ENCODE measurements around the gene ABCC12. TPM values are rescaled to one million over a fixed set of nuclear protein-coding genes. Genes with fewer than 3 reads are reported as not detected.

ABCC12 gene
- total RNA-seq, 1 donor: not detected

- Histone ChIP-seq H3K27me3 (ENCODE audit: insufficient read depth, low read length) (no peaks in the 10 kb centered on the region), H3K36me3 (ENCODE audit: insufficient read depth, low read length) (no peaks in the 10 kb centered on the region), H4K20me1 (ENCODE audit: insufficient read depth, low read length) (no peaks in the 10 kb centered on the region), H3K9me3 (ENCODE audit: low read depth, low read length) (no peaks in the 10 kb centered on the region), H3K4me2 (ENCODE audit: insufficient read depth, low read length) (no peak overlapping the region), H3K4me1 (ENCODE audit: insufficient read depth, low read length) (peaks cover 7% of the 10 kb centered on the region), H2AFZ (ENCODE audit: low read length) (no peak overlapping the region), H3K79me2 (ENCODE audit: insufficient read depth, low read length) (no peaks in the 10 kb centered on the region), H3K27ac (ENCODE audit: low read depth, low read length) (no peak overlapping the region), H3K4me3 (ENCODE audit: insufficient read depth, low read length) (no peak overlapping the region)
- no peak for TF ChIP-seq CTCF (IDR thresholded peaks at IDR 0.05; ENCODE audit: extremely low read depth, low read depth, low read length)
- no peak for DNase-seq (ENCODE audit: insufficient read length, low spot score, missing footprints)
These were observed 2.0 kb downstream of the ABCC12 start for GRCh38 chr16:48153774-48154173.

- no peak for DNase-seq (ENCODE audit: insufficient read length, low spot score, missing footprints)
- no peaks in the 10 kb centered on the region for H3K79me2 ChIP-seq (ENCODE audit: insufficient read depth, low read length)
- no peak overlapping the region for H3K27ac ChIP-seq (ENCODE audit: low read depth, low read length)
- no peak for TF ChIP-seq CTCF (IDR thresholded peaks at IDR 0.05; ENCODE audit: extremely low read depth, low read depth, low read length)
- no peaks in the 10 kb centered on the region for H3K36me3 ChIP-seq (ENCODE audit: insufficient read depth, low read length)
- no peaks in the 10 kb centered on the region for H4K20me1 ChIP-seq (ENCODE audit: insufficient read depth, low read length)
- no peak overlapping the region for H2AFZ ChIP-seq (ENCODE audit: low read length)
- H3K4me1 ChIP-seq (ENCODE audit: insufficient read depth, low read length): no peaks in the 10 kb centered on the region
- no peaks in the 10 kb centered on the region for H3K9me3 ChIP-seq (ENCODE audit: low read depth, low read length)
- H3K4me2 ChIP-seq (ENCODE audit: insufficient read depth, low read length): no peak overlapping the region
- no peak overlapping the region for H3K4me3 ChIP-seq (ENCODE audit: insufficient read depth, low read length)
- H3K27me3 ChIP-seq (ENCODE audit: insufficient read depth, low read length): no peaks in the 10 kb centered on the region
These were observed 3.6 kb downstream of the ABCC12 start for GRCh38 chr16:48152226-48152625.

DNA sequence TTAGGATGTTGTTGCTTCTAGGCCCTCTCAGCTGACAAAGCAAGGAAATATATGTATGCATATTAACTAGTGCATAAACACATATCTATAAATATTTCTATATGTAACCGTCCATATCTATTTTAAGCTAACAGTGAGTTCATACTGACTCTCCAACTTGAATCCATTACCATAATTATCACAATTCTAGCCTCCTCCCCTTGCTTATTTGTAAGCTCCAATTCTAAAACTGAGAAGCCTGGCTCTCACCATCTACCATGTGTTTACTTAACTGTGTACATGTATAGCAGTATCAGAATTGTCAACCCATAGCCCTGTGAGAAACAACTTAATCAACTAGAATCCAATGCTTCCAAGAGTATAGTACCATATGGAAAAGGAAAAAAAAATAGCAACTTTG lies 5.1 kb downstream of the ABCC12 start:
- Histone ChIP-seq H3K4me2 (ENCODE audit: insufficient read depth, low read length) (no peak overlapping the region), H3K4me1 (ENCODE audit: insufficient read depth, low read length) (no peaks in the 10 kb centered on the region), H3K4me3 (ENCODE audit: insufficient read depth, low read length) (no peak overlapping the region), H3K79me2 (ENCODE audit: insufficient read depth, low read length) (no peaks in the 10 kb centered on the region), H2AFZ (ENCODE audit: low read length) (no peak overlapping the region), H3K36me3 (ENCODE audit: insufficient read depth, low read length) (no peaks in the 10 kb centered on the region), H3K27me3 (ENCODE audit: insufficient read depth, low read length) (no peaks in the 10 kb centered on the region), H4K20me1 (ENCODE audit: insufficient read depth, low read length) (no peaks in the 10 kb centered on the region), H3K9me3 (ENCODE audit: low read depth, low read length) (no peaks in the 10 kb centered on the region), H3K27ac (ENCODE audit: low read depth, low read length) (no peak overlapping the region)
- no peak for TF ChIP-seq CTCF (IDR thresholded peaks at IDR 0.05; ENCODE audit: extremely low read depth, low read depth, low read length)
- DNase-seq (ENCODE audit: insufficient read length, low spot score, missing footprints): no peak

- Histone ChIP-seq H3K9me3 (ENCODE audit: low read depth, low read length) (no peaks in the 10 kb centered on the region), H3K79me2 (ENCODE audit: insufficient read depth, low read length) (no peaks in the 10 kb centered on the region), H3K36me3 (ENCODE audit: insufficient read depth, low read length) (no peaks in the 10 kb centered on the region), H3K4me3 (ENCODE audit: insufficient read depth, low read length) (no peak overlapping the region), H3K27me3 (ENCODE audit: insufficient read depth, low read length) (no peaks in the 10 kb centered on the region), H3K4me2 (ENCODE audit: insufficient read depth, low read length) (no peak overlapping the region), H4K20me1 (ENCODE audit: insufficient read depth, low read length) (no peaks in the 10 kb centered on the region), H3K27ac (ENCODE audit: low read depth, low read length) (no peak overlapping the region), H2AFZ (ENCODE audit: low read length) (no peak overlapping the region), H3K4me1 (ENCODE audit: insufficient read depth, low read length) (no peaks in the 10 kb centered on the region)
- TF ChIP-seq CTCF (IDR thresholded peaks at IDR 0.05; ENCODE audit: extremely low read depth, low read depth, low read length): no peak
- DNase-seq (ENCODE audit: insufficient read length, low spot score, missing footprints): no peak
These were observed 9.1 kb downstream of the ABCC12 start for GRCh38 chr16:48146710-48147109.
